ENCODE measurements around the gene CFAP77. TPM values are rescaled to one million over a fixed set of nuclear protein-coding genes. Genes with fewer than 3 reads are reported as not detected.
A peak's percentile ranks its signal among the peaks of the same experiment; 100 is the strongest.
"Not testable (repeated sequence)": the region's sequence is repeated elsewhere in the genome, so short reads cannot be mapped to it uniquely, and the experiment has no call there.

CFAP77 gene
- total and polyA plus RNA-seq, 7 donors = not detected

DNA sequence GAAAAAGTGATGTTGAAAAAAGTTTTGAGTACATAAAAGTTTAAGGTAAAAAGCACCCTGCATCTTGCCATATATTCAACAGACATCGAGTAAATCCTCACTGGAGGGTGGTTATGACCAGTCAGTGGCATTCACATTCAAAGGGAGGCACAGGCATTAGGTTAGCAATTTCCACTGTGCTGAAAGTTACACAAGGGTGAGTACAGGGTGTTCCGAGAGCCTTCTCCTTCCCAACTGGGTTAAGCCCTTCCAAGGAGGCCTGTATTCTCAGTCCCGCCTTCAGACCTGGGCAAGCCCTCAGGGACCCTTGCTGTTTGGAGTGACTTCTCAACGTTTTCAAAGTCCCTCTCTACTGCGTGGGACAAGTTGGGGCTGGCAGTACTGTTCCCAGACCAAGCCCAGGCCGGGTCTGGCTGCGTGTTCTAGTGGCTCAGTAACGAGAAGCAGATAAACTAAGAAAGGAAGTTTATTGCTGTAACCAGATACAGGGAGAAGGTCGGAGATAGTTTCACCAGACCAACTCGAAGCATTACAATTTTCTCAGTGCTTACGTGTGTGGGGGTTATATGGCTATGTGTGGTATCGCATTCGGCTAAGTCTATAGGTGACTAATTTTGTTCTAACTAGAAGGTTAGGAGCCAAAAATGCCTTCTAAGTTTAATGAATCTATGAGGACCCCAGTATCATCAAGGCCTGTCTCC, 42.2 kb upstream of the CFAP77 start:
- DNase-seq (no peak), ATAC-seq (no peak)
- Histone ChIP-seq H3K27me3 (ENCODE audit: insufficient read depth in 3 of 3, low read length in 2 of 3) (no peaks in the 10 kb centered on the region), H3K4me3 (no peak overlapping the region), H3K9me3 (no peaks in the 10 kb centered on the region), H3K4me1 (no peaks in the 10 kb centered on the region), H3K27ac (no peak overlapping the region), H3K36me3 (ENCODE audit: insufficient read depth in 1 of 2, low read depth in 1 of 2) (no peaks in the 10 kb centered on the region)
- 56 to 65% (median 58%) methylated on average over 13 of the region's 13 CpGs for WGBS, 3 donors
- intact Hi-C loops (cut with DNase I) = no loop called here
- TF ChIP-seq, protein P1, sequence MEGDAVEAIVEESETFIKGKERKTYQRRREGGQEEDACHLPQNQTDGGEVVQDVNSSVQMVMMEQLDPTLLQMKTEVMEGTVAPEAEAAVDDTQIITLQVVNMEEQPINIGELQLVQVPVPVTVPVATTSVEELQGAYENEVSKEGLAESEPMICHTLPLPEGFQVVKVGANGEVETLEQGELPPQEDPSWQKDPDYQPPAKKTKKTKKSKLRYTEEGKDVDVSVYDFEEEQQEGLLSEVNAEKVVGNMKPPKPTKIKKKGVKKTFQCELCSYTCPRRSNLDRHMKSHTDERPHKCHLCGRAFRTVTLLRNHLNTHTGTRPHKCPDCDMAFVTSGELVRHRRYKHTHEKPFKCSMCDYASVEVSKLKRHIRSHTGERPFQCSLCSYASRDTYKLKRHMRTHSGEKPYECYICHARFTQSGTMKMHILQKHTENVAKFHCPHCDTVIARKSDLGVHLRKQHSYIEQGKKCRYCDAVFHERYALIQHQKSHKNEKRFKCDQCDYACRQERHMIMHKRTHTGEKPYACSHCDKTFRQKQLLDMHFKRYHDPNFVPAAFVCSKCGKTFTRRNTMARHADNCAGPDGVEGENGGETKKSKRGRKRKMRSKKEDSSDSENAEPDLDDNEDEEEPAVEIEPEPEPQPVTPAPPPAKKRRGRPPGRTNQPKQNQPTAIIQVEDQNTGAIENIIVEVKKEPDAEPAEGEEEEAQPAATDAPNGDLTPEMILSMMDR (IDR thresholded peaks at IDR 0.05) = no peak

DNA sequence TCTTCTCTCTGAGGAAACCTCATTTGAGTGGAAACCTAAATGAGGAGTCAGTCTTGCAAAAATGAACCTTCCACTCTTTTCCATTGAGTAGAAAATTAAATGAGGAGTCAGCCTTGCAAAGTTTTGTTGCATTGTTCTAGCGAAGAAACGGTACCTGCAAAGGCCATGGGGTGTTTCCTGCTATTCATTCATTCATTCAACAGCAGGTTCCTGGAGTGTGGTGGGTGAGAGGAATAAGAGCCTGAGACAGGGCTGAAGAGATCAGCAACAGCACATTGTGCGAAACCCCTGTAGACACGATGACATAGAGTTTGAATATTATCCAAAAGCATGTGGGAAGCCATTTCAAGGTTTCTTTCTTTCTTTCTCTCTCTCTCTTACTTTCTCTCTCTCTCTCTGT, 40.6 kb upstream of the CFAP77 start:
- intact Hi-C loops (cut with DNase I) = no loop called here
- H3K27ac ChIP-seq = no peak overlapping the region
- no peaks in the 10 kb centered on the region for H3K4me1 ChIP-seq
- no peak for ATAC-seq
- H3K36me3 ChIP-seq (ENCODE audit: insufficient read depth in 1 of 2, low read depth in 1 of 2) = no peaks in the 10 kb centered on the region
- H3K9me3 ChIP-seq = no peaks in the 10 kb centered on the region
- H3K27me3 ChIP-seq (ENCODE audit: insufficient read depth in 3 of 3, low read length in 2 of 3) = no peaks in the 10 kb centered on the region
- H3K4me3 ChIP-seq = no peak overlapping the region
- WGBS, 3 donors = 74 to 84% (median 84%) methylated on average over 4 of the region's 4 CpGs
- TF ChIP-seq, protein P1 (IDR thresholded peaks at IDR 0.05) = no peak
- DNase-seq = no peak

DNA sequence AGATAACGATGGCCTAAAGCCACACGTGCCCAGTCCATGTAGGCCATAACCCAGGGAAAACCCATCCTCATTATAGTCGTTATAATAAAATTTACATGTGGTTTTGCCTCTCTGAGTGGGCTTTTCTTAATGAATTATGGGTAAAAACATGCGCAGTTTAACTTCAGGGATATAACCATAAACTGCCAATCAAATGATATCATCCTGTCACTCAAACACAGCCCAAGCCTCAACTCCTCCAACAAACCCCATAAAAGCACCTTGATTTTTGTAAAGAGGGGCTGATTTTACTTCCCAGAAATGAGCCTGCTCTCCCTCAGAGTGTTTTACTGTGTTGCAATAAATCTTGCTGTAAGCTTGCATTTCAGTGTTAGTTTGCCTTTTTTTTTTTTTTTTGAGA, 39.4 kb upstream of the CFAP77 start:
- no peaks in the 10 kb centered on the region for H3K9me3 ChIP-seq
- no peaks in the 10 kb centered on the region for H3K27me3 ChIP-seq (ENCODE audit: insufficient read depth in 3 of 3, low read length in 2 of 3)
- no peak for ATAC-seq
- no peak for DNase-seq
- 81 to 94% (median 91%) methylated on average over 4 of the region's 4 CpGs for WGBS, 3 donors
- intact Hi-C loops (cut with DNase I) = no loop called here
- H3K27ac ChIP-seq = no peak overlapping the region
- TF ChIP-seq, protein P1 (IDR thresholded peaks at IDR 0.05) = no peak
- H3K4me3 ChIP-seq = no peak overlapping the region
- H3K4me1 ChIP-seq = no peaks in the 10 kb centered on the region
- H3K36me3 ChIP-seq (ENCODE audit: insufficient read depth in 1 of 2, low read depth in 1 of 2) = peaks cover 0 to 8% of the 10 kb centered on the region in 2 donors

DNA sequence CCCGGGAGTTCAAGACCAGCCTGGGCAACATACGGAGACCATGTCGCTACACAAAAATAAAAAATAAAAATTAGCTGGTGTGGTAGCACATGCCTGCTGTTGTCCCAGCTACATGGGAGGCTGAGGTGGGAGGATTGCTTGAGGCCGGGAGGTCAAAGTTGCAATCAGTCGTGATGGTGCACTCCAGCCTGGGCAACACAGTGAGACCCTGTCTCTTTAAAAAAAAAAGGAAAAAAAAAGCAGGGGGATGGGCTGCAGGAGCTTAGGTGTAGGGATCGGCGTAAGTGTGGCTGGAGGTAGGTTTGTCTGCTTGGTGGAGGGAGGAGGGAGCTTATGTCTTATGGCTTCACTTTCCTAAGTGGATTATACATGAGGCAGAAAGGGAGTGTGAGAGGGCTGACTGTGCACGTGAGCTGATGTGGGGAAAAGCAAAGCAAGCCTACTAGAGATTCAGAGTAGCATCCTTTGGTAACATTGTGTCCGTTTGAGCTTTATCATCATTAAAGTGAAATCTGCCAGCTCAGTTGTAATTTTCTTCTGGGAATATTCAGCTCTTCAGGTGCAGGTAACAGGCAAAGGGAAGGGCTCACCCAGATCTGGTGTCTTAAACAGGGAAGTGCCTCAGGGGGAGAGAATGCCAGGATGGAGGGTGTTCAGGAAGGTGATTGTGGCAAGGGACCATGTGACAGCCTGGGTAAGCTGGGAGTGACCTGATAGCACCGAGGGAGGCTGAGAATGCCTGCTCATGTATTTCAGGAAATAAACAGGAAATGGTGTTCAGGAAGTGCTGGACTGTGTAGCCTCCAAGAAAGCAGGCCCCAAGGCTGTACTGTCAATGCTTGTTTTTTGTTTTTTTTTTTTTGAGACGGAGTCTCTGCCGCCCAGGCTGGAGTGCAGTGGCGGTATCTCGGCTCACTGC, 37.6 kb upstream of the CFAP77 start:
- intact Hi-C loops (cut with DNase I) = no loop called here
- WGBS, 3 donors = 68 to 71% (median 69%) methylated on average over 14 of the region's 14 CpGs
- DNase-seq = peak; percentile 21 to 61

DNA sequence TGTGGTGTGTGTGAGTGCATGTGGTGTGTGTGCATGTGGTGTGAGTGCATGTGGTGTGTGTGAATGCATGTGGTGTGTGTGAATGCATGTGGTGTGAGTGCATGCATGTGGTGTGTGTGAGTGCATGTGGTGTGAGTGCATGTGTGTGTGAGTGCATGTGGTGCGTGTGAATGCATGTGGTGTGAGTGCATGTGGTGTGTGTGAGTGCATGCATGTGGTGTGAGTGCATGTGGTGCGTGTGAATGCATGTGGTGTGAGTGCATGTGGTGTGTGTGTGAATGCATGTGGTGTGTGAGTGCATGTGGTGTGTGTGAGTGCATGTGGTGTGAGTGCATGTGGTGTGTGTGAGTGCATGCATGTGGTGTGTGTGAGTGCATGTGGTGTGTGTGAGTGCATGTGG, 32.2 kb upstream of the CFAP77 start:
- intact Hi-C loops (cut with DNase I) = not testable (repeated sequence)

More for the DNA sequence above, 37.6 kb upstream of the CFAP77 start:
- ATAC-seq = peak; percentile 32 to 75 (median 72)
- TF ChIP-seq, protein P1 (IDR thresholded peaks at IDR 0.05) = no peak
- peaks cover 3 to 22% of the 10 kb centered on the region in 2 donors for H3K36me3 ChIP-seq (ENCODE audit: insufficient read depth in 1 of 2, low read depth in 1 of 2)
- H3K27me3 ChIP-seq (ENCODE audit: insufficient read depth in 3 of 3, low read length in 2 of 3) = no peaks in the 10 kb centered on the region
- H3K4me3 ChIP-seq = no peak overlapping the region
- H3K4me1 ChIP-seq = no peaks in the 10 kb centered on the region
- H3K9me3 ChIP-seq = no peaks in the 10 kb centered on the region
- H3K27ac ChIP-seq = peak overlapping the region; percentile 55

DNA sequence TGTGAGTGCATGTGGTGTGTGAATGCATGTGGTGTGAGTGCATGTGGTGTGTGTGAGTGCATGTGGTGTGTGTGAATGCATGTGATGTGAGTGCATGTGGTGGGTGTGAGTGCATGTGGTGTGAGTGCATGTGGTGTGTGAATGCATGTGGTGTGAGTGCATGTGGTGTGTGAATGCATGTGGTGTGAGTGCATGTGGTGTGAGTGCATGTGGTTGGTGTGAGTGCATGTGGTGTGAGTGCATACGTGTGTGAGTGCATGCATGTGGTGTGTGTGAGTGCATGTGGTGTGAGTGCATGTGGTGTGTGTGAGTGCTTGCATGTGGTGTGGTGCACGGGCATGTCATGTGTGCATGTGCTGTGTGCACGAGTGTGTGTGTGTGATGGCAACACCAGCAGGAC, 31.6 kb upstream of the CFAP77 start:
- ATAC-seq; H3K27ac ChIP-seq; intact Hi-C loops (cut with DNase I); H3K4me1 ChIP-seq; H3K4me3 ChIP-seq; DNase-seq; H3K9me3 ChIP-seq; H3K27me3 ChIP-seq (ENCODE audit: insufficient read depth in 3 of 3, low read length in 2 of 3): not testable (repeated sequence)
- 94 to 96% (median 95%) methylated on average over 3 of the region's 3 CpGs for WGBS, 3 donors
- H3K36me3 ChIP-seq (ENCODE audit: insufficient read depth in 1 of 2, low read depth in 1 of 2) = peaks cover 5 to 58% of the 10 kb centered on the region in 2 donors

More for the DNA sequence above, 32.2 kb upstream of the CFAP77 start:
- H3K4me3 ChIP-seq; H3K9me3 ChIP-seq; H3K27ac ChIP-seq; ATAC-seq; DNase-seq; H3K4me1 ChIP-seq; H3K27me3 ChIP-seq (ENCODE audit: insufficient read depth in 3 of 3, low read length in 2 of 3): not testable (repeated sequence)
- WGBS, 3 donors = 97 to 100% (median 100%) methylated on average over 2 of the region's 2 CpGs
- peaks cover 3 to 57% of the 10 kb centered on the region in 2 donors for H3K36me3 ChIP-seq (ENCODE audit: insufficient read depth in 1 of 2, low read depth in 1 of 2)
